Measurements from ENCODE around the gene FAM149B1.

- TF ChIP-seq CTCF (IDR thresholded peaks at IDR 0.05), result no peak
- TF ChIP-seq POLR2A (IDR thresholded peaks at IDR 0.05), result no peak
Measured at GRCh38 chr10:73232887-73233286, 65.0 kb downstream of the FAM149B1 start.

Data from uterus (tissue), 2 donors.